Brain pericyte (primary cell): ENCODE data around the gene RNGTT.
"Not testable (repeated sequence)": the region's sequence is repeated elsewhere in the genome, so short reads cannot be mapped to it uniquely, and the experiment has no call there.

Experiments used
- DNase-seq: peaks from one replicate; pipeline ENCODE4 v3.0.0-alpha.2; 2012; ENCODE audit warnings: low read depth, low spot score

Gene RNGTT

GRCh38 chr6:88914180-88914579 is 49.2 kb downstream of the RNGTT start:
- DNase-seq, result no peak

- no peak for DNase-seq
These were observed 49.9 kb downstream of the RNGTT start for GRCh38 chr6:88913471-88913870.

GRCh38 chr6:88910922-88911778 is 52.3 kb downstream of the RNGTT start:
- no peak for DNase-seq

GRCh38 chr6:88908598-88909548 is 54.5 kb downstream of the RNGTT start:
- no peak for DNase-seq

- DNase-seq, result not testable (repeated sequence)
These were observed 56.3 kb downstream of the RNGTT start for GRCh38 chr6:88907148-88907547.

- DNase-seq, result no peak
These were observed 63.7 kb downstream of the RNGTT start for GRCh38 chr6:88899569-88900316.

- DNase-seq, result no peak
These were observed 67.5 kb downstream of the RNGTT start for GRCh38 chr6:88895911-88896310.

- DNase-seq, result no peak
These were observed 72.3 kb downstream of the RNGTT start for GRCh38 chr6:88890860-88891845.

GRCh38 chr6:88890394-88890793 is 73.0 kb downstream of the RNGTT start:
- no peak for DNase-seq

GRCh38 chr6:88884361-88884760 is 79.1 kb downstream of the RNGTT start:
- no peak for DNase-seq

GRCh38 chr6:88882536-88882935 is 80.9 kb downstream of the RNGTT start:
- no peak for DNase-seq

- DNase-seq, result no peak
These were observed 82.0 kb downstream of the RNGTT start for GRCh38 chr6:88881451-88881850.

GRCh38 chr6:88880021-88880420 is 83.4 kb downstream of the RNGTT start:
- no peak for DNase-seq

GRCh38 chr6:88877893-88878292 is 85.5 kb downstream of the RNGTT start:
- DNase-seq, result no peak

GRCh38 chr6:88872962-88873361 is 90.5 kb downstream of the RNGTT start:
- DNase-seq, result no peak

- no peak for DNase-seq
These were observed 91.9 kb downstream of the RNGTT start for GRCh38 chr6:88871498-88871897.

- DNase-seq, result no peak
These were observed 92.6 kb downstream of the RNGTT start for GRCh38 chr6:88870717-88871330.

- no peak for DNase-seq
These were observed 94.0 kb downstream of the RNGTT start for GRCh38 chr6:88869263-88870020.
